ENCODE data around the gene CSNK2A1. TPM values are rescaled to one million over a fixed set of nuclear protein-coding genes. Genes with fewer than 3 reads are reported as not detected.

The CSNK2A1 gene
- total and polyA plus RNA-seq, 2 of the 8 experiments (the other 6 are each of a cell fraction or from before 2014, with no cell fraction given) = 117 to 260 TPM

GRCh38 chr20:527571-527886, 16.1 kb downstream of the CSNK2A1 start (continued):
- TF ChIP-seq CTBP2 (IDR thresholded peaks at IDR 0.05; ENCODE audit: borderline replicate concordance, insufficient read depth, insufficient read length, low read length) (no peak), SIN3A (conservative IDR thresholded peaks at IDR 0.05 in 1 of 2, IDR thresholded peaks at IDR 0.05 in 1 of 2; ENCODE audit: low read depth in 1 of 2, low read length in 2 of 2) (no peak)

Measured in H1 (cell line).